NCI-H187 treated with DMSO at 0.1 percent for 48 hours (cell line): Measurements from ENCODE around the gene SHISA6.

Source experiments
- DNase-seq: peaks from one replicate; lab custom pipeline; 2025; lab: John Stamatoyannopoulos, UW

The SHISA6 gene

DNA sequence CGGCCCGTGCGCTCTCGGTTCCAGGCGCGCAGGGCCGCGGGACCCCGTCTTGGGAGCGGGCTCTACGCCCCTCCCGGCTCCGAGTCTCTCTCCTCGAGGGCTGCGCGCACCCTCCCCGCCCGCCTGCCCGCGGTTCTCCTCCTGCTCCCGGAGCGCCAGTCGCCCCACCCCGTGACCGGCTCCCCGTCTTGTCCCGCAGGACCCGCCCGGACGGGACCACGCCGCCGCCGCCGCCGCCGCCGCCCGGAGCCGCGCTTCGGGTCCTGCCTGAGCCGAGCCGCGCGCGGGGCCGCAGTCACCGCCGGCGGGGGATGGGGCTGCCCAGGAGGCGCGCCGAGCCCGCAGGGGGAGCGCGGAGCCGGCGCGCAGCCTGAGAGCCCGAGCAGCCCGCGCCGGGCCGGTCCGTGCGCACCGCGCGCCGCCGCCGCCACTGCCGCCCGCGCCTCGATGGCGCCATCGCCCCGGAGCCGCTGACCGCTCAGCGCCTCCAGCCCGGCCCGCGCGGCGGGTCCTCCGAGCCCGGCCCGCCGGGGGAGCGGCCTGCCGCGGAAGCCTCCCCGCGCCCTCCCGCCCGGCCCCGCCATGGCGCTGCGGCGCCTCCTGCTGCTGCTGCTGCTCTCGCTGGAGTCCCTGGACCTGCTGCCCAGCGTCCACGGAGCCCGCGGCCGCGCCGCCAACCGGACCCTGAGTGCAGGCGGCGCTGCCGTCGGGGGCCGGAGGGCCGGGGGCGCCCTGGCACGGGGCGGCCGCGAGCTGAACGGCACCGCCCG is at the start of gene SHISA6:
TSS of gene SHISA6 (plus strand) at position 373 of the 770 bp plus-strand sequence.
- no peak for DNase-seq

DNA sequence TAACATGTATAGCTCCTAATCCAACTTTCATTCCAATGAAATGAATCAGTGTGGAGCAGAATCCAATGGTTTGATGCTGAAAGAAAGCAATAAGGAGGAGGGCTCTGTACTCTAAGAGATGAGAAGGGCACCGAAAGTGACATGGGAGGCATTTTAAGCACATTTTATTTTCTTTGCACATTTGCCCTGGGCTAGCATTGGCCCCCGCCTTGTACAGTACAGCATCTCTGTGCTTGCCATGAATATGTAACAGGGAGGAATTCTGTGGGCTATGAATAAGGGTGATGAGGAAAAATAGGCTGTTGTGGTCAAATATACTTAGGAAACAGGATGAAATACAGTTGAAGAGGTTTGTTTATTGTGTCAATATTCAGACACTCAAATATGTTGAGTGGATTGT is 45.2 kb upstream of the SHISA6 start:
- DNase-seq: no peak

DNA sequence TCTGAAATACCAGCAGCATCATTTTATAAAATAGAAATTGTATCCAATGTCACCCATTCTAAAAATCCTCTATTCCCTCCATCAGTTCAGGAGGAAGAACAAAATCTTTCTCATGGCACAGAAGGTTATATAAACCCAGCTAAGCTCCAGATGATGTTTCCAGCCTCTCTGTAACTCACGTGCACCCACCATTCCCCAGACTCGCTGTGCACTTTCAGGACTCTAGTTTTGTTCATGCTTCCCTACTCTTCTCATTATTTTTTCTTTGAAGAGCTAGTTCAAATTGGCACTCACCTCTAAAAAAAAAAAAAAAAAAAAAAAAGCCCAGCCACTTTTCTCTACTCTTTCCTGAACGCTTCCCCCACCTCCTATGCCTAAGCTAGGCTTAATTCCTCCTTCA is 36.0 kb upstream of the SHISA6 start:
- no peak for DNase-seq

DNA sequence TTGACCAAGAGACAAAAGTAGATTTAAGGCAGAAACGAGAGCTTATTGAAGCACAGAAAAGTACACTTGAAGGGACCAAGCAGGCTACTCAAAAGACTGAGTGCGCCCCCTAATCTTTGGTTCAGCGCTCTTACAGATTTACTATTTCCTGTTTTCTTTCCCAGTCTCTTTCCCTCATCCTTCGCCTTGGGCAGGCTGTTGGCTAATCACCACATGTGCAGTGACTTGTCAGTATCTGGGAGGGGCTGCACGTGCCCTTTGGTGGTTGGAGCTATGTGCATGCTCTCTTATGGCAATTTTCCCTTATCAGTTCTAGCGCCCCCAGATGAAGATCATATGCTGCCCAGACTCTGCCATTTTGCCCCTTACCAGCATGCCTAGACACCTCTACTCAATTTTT is 35.4 kb upstream of the SHISA6 start:
- no peak for DNase-seq

DNA sequence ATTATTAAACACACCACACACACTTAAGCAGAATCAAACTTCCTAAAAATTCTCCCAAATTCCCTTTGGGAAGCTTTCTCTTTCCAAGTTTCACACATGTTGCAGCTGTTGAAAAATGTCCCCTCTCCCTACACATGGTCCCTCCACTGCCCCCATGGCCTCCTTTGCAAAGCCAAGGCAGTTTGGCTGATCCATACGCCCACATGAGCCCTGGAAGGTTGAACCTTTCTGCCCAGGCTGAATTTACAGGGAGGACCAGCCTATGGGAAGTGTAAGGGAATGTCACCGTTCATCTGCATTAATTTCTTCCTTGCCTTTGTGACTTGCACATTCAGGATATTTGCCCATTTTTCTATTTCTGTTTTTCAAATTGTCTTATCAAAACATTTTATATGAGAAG is 31.1 kb upstream of the SHISA6 start:
- no peak for DNase-seq

DNA sequence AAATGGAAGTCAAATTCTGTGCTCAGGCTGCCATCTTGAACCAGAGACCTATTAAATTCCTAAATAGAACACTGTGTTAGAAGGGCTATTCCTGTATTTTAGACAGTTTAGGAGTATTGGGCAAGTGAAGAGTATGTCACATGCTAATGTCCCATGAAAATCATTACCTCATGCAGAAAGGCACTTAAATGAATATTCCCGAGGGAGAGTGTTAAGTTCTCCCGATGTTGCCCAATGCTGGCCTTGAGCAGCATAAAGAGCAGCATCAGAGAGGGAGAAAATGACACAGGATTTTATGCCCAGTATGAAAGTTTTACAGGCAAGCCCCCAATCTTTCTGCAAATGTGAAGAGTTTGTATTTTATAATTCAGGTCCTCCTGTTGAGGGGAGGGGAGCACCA is 28.2 kb upstream of the SHISA6 start:
- no peak for DNase-seq

DNA sequence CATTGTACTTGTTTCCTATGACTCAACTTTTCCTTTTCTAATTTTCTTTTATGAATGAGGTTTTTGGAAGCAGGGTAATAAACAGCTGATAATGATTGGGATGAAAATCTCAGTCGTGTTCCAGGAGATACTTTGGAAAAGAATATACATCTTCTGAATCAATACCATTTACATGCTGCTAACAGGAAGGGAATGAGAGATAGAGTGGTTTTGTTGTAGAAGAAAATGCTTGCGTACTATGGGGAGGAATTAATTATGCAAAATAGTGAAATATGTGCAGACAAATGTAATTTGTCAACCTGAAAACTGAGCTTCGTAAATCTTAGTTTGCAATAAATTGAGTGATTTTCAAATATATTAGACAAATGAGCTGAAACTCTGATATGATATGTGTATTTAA is 24.0 kb upstream of the SHISA6 start:
- no peak for DNase-seq

DNA sequence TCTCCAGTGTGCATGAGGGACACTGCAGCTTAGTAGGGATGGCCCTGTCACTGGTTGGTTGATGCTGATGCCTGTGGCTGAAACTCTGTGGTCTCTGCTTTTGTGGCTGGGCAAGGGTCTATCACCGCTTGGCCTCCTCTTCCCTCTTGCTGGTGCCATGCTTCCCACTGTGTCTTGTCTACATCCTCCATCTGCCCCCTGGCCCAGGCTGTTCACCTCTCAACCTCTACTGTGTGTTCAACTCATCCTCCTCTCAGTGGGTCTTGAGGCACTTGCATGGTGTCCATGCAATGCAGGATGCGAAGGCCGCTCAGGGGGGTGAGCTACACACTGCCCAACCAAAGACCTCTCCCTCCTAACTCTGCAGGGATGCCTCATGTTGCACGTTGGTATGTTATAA is 19.8 kb upstream of the SHISA6 start:
- no peak for DNase-seq

DNA sequence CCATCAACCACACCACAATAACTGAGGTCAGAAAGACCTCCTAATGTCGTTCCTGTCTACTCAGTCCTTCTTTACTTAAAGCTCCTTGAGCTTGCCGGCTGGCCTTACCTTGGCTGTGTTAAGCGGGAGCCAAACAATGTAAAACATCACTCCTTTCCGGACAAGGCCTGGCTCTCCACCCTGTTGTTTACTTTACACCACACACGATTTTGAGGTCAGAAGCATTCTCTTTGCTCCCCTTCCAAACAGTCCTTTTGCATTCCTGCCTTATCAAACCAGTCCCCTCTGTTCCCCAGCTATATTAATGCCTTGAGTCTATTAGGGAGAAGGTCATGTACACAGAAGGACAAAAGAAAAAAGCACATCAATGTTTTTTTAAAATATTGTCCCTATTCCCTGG is 19.3 kb upstream of the SHISA6 start:
- DNase-seq: no peak

DNA sequence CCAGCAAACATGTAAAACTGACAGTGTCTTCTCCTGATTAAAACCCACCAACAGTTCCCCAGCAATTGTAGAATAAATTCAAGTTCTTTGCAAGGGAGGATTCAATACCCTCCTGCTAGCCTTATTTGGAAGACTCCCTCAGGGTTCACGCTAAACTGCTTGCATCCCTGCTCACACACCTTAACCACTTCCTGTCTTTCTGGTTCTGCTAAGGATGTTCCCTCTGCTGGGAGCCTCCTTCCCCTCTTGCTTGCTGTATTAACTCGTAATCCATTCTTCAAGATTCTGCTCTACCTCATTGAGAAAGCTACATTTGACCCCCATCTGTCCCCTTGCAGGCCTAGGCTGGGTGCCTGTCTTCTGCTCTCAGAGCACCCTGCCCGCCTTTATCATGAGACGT is 2.3 kb upstream of the SHISA6 start:
- DNase-seq: no peak

DNA sequence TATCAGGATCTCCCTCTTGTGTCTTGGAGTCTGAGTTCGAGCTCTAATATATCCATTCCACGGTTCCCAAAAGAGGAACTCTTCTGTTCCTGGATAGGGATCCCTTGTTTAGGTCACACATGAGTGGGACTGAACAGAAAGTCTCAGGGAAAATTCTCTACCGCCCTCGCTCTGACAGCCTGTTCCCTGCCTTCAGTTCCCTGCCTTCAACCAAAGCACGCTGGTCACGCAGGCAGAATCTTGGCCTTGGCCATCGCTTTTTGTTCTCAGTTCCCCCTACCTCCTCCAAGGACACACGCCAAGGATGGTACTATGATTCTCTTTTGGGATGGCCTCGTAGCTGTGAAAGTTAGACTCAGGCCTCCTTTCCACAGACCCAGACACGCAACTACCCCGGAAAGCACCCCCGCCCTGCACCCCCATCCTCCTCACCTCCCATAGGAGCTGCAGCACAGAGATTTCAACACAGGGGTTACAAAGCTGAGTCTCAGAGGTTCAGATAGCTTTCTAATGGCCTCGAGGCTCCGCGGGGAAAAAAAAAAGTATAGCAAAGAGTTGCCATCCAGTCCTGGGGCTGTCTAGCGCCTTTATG is 1.5 kb upstream of the SHISA6 start:
- DNase-seq: no peak

DNA sequence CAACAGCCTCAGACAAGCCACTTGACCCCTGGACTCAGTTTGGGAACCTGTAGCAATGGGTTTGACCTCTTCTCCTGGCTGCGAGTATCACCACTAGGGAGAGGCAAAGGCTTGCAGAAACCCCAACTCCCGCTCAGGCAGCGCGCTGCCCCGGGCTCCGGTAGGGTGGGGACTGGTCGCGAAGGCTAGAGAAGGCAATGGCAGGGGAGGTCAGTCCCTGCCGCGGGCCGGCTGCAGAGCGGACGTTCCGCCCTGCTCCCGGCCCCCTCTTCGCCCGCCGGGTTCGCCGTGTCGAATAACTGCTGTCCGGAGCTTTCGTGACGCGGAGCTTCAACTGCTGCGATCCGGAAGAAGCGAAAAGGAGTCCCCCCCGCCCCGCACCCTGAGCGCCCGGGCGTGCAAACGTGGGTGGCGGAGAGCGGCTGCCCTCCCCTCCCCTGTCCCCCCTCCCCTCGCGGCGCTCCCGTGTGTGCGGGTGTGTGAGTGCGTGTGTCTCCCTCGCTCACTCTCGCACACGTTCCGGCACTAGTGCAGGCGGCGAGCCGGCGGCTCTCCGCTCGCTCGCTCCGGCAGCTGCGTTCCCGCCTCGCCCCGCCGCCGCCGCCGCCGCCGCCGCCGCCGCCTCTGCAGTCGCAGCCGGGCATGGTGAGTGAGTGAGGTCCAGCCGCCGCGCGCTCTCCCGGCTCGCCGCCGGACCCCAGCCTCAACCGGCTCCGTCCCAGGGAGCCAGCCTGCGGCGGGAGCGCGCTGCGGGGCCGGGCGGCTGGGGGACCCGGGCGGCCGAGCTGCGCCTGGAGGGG is 772 bp upstream of the SHISA6 start:
- no peak for DNase-seq

DNA sequence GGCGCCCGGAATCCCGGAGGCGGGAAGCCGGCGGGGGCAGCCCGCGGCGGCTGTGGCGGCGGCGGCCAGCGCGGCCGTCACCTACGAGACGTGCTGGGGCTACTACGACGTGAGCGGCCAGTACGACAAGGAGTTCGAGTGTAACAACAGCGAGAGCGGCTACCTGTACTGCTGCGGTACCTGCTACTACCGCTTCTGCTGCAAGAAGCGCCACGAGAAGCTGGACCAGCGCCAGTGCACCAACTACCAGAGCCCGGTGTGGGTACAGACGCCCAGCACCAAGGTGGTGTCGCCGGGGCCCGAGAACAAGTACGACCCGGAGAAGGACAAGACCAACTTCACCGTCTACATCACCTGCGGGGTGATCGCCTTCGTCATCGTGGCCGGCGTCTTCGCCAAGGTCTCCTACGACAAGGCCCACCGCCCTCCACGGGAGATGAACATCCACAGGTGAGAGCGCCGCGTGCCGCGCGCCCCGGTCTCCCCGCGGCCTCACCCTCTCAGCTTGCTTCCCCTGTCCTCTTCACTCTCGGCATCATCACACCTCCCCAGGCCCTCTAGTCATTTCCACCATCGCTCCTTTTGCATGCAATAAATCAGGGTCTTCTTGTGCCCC is 706 bp downstream of the SHISA6 start:
- DNase-seq: no peak

DNA sequence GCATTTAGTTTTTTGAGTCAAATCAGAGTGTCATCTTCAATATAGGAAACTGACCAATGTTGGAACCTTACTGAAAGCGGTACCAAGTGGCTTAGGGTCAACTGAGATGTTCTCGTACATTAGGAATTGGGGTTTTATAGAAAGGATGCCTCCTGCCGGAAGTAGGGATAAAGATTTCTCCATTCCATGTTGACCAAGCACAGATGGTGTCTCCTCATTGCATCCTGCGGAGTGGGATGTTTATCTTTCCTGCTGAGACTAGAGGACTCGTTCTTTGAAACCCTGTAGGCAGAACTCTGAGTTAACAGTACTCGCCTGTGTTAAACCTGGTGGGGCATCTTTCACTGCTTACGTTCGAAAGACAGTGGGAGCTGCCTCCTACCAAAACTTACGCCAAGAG is 1.4 kb downstream of the SHISA6 start:
- no peak for DNase-seq

DNA sequence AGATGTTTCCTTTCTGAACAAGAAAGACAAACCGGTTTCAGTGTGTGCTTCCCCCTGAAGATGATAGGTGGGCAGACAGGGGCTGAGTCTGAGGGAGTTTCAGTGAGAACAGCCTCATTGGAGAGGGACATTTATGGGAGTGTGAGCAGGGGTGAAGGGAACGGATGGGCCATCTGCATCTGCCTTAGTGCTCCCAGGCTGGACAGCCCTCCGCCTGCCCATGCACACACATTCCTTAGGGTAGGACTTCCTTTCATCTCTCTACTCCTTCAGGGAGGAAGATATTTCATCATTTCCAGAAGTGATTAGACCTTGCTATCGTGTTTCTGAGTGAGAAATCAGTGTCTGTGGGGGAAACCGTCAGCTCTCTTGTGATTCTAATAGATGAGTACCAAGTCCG is 3.8 kb downstream of the SHISA6 start:
- no peak for DNase-seq

DNA sequence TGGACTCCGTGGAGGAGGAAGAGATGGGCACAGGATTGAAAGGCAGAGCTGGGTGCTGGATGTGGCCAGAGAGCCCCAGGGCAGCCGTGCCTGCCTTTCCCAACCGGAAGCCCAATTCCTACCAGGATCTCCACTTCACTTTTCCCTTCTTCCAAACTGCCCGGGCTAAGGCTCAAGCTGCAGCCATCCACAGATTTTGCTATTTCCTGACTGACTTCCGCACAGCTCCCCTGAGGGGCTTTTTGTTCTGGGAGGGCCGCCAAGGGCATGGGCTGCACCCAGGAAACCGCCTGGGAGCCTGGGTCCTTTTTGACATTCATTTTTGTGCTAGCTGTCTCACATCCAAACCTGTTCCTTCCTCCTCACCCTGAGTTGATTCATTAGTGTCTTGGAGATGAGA is 4.2 kb downstream of the SHISA6 start:
- DNase-seq: no peak

DNA sequence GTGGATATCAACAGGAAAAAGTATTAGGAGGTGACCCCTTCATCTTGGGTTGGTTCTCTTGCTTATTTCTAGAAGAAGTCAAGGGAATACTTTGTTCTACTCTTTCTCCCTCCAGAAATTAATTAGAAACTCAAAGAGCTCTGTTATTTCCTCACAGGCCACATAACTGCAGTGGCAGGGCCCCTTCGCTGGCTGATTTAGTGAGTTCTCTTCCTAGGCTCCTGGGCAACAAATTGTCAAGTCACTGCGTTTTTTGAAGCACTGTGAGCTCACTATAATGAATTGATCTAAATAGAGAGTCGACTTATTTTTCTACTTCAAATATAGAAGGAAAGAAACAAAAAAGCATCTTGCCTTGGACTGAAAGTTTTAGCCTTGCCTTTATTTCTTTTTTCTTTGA is 4.8 kb downstream of the SHISA6 start:
- no peak for DNase-seq

DNA sequence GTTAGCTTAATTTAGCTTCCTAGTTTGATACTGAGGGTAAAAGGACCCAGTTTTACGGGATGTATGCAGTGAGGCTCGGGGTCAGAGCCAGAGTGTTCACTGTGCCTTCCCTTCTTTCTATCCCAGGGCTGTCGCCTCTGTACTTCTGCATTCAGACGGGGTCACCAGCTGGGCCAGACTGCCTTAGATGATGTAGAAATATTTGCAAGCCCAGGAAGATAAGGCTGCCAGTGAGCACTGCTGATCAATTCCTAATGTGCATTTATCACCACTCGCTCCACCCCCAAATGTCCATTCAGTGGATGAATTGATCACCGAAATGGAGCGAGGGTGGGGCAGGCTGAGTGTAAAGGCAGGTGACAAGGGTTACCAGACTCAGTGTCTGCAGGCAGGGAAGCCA is 9.1 kb downstream of the SHISA6 start:
- DNase-seq: no peak

DNA sequence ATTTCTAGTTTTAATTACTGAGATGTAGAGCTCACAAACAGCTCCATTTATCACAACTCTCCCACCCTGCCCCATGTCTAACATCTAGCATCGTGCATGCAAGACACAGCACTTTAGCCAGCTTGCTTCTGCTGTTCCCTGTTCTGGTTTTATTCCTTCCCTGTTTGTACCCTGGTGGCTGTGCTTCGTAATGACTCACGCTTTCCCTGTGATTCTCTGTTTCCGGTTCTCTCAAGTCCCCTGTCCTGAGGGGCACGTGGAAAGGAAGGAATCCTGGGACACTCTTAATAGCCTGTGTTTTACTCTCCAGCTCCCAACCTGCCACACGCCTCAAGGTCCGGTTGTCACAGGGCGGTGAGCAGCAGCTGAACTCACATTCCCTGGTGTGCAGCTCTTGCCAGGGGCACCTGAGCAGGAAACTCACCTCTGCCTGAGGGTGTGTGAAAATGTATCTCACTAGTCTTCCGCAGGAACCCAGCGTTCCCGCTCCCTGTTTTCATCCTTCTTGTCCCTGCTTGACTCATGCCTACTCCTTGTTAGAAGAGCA is 10.6 kb downstream of the SHISA6 start:
- DNase-seq: no peak

DNA sequence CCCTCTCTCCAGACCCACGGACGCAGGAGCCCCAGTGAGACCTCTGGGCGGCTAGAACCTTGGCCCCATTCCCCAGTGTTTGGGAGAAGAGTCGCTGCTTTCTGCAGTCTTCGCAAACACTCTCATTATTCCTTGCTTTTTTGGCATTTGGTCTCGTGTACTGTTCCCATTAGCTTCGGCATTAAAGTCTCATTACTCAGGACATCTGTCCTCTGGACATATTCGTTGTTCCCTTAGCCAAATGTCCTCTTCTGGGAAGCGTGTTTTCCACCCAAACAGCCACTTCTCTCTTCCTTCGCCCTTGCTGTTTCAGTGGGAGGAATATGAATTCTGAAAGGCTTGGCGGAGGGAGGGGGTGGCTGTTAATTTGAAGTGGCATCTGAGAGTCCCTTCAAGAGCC is 11.1 kb downstream of the SHISA6 start:
- no peak for DNase-seq

DNA sequence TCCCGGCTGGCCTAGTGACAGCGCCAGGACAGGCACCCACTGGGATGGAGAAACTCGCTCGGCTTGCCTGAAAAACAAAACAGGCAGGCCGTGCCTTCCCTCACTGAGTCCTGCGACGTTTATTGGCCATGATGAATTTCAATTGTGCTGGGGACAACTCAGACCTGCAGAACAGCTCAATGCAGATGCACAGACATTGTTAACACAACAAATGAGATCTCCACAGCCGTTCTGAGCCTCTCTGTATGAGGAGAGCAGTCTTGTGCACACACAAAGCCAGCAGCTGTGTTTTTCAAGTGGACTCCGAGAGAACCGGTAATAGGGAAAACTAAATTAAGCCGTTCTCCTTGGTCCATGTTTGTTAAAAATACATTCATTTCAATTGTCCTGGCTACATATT is 15.9 kb downstream of the SHISA6 start:
- DNase-seq: no peak

DNA sequence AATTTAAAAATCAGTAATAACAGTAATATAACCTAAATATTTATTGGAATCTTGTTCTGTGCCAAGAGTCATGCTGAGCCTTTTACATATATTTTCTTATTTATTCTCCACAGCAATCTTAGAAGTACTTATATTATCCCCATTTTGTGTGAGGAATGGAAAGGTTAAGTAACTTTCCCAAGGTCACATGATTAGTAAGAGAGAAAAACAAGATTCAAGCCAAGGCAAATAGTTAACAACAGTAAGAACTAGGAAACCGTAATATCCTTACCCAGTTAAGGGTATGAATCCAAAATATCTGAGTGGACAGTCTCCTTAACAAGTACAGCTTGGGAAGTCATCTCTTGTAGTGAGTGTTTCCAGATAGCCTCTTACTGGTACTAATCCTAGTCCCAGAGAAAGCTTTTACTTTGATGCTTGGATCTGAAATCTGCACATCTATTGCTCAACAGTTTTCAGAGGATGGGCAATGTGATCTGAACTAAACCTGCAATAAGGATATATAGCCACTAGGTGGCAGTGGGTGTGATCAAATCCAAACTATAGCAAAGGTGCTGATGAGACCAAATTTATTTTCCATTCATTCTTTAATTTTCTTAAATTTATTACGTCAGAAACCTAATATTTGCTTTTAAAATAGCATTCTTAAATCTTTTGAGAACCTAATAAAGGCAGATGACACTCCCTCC is 23.3 kb downstream of the SHISA6 start:
- no peak for DNase-seq
